GM21381 (cell line): ENCODE results near the gene CLTC.
"Not testable (repeated sequence)": the region's sequence is repeated elsewhere in the genome, so short reads cannot be mapped to it uniquely, and the experiment has no call there.

ENCODE experiments used
- ATAC-seq: cut with Tn5 transposase; IDR thresholded peaks from one replicate; pipeline ENCODE4 v1.9.1; 2021; ENCODE audit warnings: mild to moderate bottlenecking, moderate library complexity; ENCODE audit not compliant: unreplicated experiment

CLTC gene

DNA sequence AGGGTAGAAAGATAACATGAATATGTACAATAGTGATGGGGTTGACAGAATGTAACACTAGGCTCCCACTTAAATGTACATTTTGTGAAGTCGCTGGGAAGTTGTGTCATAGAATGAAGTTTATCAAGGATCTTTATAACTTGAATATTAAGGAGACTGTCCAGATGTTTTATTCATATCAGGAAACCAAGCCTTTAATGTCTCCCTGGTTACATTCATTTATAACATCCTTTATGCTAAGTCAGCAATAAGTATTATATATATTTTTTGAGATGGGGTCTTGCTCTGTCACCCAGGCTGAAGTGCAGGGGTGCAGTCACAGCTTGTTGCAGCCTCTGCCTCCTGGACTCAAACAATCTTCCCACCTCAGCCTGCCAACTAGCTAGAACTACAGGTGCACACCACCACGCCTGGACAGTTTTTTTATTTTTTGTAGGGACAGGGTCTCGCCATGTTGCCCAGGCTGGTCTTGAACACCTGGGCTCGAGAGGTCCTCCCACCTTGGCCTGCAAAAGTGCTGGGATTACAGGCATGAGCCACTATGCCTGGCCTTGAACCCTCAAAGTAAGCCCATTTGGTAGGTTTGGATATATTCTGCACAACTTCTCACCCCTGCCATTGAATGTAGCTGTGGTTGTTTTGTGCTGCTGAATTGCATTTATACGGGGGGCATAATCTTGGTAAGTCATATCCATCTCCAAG lies 14.1 kb downstream of the CLTC start:
- ATAC-seq, result no peak

DNA sequence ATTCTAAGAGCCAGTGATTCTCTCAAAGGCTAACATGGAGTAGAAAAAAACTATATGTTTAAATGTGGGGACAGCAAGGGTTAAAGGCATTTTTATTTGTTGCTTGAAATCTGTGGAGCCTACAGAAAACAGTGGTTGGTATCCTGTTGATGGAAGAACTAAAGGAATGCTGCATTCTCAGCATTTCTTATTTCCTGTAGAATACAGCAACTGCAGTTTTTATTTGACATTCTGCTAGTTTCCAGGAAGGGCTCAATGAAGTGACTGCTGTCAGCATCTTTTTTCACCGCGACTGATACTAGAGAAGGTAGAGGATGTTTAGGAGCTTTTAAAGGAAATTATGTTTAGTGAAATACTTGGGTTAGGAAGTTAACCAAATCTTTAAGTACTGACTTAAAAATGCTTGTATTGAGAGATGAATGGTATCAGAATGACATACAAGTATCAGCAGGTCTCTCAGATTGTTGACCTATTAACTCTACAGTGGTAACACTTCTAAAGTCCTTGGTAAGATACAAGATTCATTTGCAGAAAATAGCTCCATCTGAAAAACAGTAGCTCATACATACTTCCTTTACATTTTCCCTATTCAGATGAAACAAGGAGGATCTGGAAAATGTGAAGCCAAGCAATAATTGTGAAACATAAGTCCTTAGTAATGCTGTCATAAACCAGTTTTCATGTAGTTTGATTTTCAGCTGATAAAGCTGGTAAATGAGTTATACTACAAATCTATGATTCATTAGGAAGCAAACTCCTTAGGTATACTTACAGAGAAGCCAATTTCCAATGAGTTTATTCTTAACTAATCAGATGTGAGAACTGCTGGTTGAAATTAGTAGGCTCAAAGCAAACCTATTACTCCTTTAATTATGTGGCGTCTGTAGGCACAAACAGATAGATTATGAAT lies 15.2 kb downstream of the CLTC start:
- no peak for ATAC-seq

DNA sequence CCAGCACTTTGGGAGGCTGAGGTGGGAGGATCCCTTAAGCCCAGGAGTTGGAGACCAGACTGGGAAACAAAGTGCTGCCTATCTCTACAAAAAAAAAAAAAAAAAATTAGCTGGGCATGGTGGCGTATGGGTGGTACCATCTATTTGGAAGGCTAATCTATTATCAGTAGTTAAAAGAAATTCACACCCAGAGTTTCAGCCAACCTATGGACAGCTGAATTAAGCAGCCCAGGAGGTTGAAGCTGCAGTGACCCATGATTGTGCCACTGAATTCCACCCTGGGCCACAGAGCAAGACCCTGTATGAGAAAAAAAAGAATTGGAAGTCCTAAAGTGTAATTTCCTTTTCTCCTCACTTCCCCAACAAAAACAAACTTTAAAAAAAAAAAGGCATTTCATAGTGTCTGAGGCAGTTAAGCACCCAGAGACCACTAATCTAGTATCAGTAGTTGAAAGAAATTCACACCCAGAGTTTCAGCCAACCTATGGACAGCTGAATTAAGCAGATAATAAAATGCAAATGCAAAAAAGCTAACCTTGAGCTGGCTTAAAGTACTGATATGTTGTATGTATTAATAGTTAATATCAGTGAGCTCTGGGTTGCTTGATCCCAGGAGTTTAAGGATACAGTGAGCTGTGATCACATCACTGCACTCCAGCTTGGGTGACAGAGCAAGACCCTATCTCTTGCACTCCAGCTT lies 18.1 kb downstream of the CLTC start:
- ATAC-seq, result no peak

DNA sequence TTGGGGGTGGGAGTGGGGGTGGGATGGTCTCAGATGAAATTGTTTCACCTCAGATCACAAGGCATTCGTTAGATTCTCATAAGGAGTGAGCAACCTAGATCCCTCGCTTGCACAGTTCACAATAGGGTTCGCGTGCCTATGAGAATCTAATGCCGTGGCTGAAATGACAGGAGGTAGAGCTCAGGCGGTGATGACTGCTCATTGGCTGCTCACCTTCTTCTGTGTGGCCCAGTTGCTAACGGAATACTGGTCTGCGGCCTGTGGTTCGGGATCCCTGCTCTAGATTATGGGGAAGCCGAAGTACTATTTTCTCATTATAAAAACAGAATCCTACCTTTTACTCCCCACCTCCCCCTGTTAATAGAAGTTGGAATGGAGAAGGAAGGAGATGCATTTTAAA lies 18.9 kb downstream of the CLTC start:
- ATAC-seq, result no peak

DNA sequence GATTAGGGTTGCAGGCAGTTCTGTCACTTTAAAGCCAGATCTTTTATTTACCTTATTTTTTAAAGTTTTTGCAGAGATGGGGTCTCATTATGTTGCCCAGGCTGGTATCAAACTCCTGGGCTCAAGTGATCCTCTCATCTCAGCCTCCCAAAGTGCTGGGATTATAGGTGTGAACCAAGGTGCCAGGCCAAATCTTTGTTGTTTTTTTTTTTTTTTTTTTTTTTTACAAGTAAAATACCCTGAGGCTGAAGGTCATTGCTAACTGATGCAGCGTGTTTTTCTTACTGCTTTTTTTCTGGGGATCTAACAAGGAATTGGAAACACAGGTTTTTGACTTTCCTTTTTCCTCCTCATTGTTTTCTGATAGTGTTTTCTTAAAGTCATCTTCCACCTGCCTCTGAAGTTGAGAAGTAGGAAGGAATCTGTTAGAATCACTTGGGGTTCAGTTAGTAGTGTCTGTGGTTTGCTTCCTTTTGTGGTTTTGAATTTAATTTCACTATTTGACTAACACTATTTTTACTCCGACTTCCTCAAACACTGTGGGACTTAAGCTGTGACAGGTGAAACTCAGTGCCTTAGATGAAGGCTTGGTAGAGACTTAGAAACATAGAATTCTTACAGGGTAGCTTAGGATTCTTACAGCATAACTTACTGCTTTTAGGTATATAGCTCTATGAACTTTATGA lies 22.2 kb downstream of the CLTC start:
- peak; percentile 81 for ATAC-seq

DNA sequence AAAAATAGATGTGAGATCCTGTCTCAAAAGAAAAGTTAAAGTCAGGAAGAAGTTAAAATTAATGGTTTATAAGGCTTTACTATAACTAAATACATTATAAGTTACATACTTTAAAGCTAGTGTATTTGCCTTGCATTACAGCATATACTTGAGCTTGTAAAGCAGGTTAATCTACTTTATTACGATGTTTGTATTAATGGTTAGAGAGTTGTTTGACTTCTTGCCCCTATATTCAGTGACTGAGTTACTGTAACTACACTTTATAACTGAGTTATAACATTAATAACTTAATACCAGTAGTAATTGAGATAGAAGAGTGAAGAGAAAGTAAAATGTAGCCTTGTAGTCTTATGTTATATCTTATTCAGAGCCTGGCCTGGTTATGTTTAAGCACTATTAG lies 22.9 kb downstream of the CLTC start:
- no peak for ATAC-seq

DNA sequence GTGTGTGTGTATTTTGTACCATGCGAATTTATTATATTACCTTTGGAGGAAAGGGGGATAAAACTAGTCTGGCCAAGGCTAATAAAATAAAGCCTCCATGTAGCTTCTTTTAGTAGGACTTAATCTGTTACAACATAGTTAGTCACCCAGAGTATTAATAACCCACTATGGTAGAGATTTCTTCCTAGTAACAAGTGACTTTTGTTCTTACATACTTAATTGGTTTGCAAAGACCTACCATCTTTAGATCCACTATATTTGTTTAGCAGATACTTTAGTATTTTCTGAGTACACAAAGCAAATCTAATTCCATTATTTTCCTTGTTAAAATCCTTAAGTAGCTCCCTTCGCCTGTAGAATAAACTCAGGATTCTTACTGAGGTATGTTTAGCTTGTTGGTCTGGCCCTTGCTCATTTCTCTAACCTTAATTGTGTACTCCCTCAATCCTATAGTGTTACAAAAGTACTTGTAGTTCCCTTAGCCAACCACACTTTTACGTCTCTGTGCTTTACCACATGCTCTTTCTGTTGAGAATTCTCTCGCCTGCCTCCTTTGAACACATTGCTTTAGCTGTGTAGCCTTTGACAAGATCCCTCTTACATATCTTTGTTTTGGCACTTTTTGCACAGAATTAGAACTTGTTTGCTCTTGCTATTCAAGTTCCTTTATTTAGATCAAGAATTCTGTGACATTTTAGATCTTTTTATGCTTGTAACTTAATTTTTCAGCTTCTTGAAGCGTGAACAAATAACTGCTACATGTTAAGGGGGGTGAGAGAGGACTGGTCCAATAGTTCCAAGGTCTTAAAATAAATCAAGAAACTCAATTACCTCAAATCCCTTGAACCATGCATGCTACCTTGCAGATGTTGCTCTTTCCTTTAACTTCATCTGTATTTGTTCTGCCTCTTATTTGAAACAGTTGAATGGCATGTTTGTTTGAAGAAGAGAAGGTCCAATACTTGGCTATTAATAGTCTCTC lies 23.8 kb downstream of the CLTC start:
- ATAC-seq, result no peak

DNA sequence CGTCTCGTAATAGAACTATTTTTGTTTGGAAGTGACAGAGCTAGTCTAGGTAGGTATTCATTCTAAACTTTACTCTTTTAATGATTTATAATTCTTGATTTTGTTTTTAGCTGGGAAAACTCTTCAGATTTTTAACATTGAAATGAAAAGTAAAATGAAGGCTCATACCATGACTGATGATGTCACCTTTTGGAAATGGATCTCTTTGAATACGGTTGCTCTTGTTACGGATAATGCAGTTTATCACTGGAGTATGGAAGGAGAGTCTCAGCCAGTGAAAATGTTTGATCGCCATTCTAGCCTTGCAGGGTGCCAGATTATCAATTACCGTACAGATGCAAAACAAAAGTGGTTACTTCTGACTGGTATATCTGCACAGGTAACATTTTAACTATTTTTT lies 27.6 kb downstream of the CLTC start:
- ATAC-seq, result no peak

DNA sequence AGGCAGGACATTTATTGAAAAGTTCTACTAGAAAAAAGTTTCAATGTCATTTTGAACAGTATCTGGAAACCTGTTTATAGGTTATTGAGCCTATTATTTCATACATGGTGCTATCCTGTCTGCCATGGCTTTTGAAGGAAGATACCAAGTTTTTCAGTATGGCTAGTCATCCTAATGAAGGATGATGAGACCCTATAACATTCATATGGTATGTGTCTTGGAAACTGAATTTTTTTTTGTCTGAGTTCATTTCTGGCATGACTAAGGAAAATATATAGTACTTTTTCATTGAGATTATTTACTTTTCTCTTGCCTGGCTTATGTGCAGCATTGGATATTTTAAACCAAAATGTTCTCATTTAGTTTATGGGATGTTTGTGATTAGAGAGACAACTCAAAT lies 30.2 kb downstream of the CLTC start:
- ATAC-seq, result no peak

DNA sequence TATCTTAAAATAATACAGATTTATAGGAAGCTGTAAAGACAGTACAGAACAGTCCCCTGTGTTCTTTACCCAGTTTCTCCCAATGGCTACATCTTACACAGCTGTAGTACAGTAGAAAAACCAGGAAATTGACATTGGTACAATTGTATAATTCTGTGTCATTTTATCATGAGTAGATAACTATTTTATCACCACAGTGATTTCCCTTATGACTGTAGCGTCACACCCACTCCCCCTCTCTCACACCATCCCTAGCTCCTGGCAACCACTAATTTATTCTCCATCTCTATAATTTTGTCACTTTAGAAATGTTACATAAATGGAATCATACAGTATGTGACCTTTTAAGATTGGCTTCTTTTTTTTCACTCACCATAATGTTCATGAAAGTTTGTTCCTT lies 30.9 kb downstream of the CLTC start:
- no peak for ATAC-seq

DNA sequence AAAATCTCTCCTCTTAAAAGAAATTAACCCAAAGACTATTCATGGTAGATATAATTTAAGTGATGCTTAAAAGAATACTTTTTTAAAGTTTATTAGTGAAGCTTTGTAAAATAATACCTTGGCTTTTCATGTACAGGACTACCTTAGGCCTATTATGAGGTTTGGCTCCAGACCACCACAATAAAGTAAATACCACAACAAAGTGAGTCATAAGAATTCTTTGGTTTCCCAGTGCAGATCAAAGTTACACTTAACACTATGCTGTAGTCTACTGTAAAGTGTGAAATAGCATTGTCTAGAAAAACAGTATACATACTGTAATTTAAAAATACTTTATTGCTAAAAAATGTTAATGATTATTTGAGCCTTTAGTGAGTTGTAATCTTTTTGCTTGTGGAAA lies 31.7 kb downstream of the CLTC start:
- ATAC-seq, result no peak

DNA sequence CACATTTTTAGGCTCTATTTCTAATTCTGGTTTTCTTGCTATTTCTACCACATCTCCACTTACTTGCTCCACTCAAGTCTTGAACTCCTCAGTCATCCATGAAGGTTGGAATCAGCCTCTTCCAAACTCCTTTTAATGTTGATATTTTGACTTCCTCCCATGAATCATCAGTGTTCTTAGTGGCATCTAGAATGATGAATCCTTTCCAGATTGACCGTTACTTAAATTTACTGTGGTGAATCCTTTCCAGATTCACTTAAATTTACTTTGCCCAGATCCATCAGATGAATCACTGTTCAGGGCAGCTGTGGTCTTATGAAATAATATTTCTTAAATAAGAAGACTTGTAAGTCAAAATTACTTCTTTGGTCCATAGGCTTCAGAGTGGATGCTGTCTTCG lies 32.4 kb downstream of the CLTC start:
- no peak for ATAC-seq

DNA sequence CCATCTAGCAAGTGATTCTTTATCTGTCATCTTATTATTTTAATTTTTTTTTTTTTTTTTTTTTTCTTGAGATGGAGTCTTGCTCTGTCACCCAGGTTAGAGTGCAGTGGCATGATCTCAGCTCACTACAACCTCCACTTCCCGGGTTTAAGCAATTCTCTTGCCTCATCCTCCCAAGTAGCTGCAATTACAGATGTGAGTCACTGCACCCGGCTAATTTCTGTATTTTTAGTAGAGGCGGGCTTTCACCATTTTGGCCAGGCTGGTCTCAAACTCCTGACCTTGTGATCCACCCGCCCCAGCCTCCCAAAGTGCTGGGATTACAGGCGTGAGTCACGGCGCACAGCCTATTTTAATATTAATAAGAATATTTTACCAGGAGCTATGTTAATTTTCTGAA lies 36.9 kb downstream of the CLTC start:
- not testable (repeated sequence) for ATAC-seq

DNA sequence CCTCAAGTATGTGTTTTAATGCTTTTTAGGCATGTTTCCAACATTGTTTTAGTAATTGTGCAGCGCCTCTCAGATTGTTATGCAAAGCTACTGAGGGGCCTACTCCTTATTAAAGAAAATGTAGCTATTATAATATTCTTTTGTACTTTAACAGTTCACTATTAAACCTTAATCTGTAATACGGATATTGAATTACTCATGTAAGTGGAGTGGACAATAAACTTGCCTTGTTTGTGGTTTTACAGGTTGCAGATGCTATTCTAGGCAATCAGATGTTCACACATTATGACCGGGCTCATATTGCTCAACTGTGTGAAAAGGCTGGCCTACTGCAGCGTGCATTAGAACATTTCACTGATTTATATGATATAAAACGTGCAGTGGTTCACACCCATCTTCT lies 46.5 kb downstream of the CLTC start:
- ATAC-seq, result no peak

DNA sequence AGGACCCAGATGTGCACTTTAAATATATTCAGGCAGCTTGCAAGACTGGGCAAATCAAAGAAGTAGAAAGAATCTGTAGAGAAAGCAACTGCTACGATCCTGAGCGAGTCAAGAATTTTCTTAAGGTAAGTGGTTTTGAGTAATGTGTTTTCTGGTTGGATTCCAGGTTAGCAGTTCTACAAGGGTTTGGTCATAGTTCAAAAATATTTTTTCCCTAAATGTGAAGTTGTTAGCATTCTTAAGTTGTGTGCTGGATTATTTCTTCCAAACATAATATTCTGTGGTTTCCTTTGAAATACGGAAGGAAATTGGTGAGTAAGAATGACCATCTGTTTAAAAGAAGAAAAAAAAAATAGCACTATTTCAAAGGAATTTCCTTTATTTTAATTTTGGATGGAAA lies 49.1 kb downstream of the CLTC start:
- ATAC-seq, result no peak

DNA sequence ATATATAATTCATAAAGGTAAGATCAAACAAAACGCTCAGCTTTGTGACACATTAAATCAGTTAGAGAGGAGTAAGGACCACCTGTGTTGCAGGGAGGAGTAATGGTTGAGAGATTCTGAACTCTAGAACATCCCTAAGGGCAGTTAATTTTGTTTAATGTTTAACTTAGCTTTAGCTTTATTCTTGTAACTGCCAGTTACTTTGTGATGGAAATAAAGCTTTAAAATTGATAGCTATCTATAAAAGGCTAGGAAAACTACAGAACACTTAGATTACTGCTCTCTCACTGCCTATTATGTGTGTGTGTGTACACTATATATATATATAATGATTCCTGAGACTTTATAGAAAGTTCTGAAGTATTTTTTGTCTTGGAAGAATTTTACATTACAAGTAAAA lies 49.7 kb downstream of the CLTC start:
- no peak for ATAC-seq

DNA sequence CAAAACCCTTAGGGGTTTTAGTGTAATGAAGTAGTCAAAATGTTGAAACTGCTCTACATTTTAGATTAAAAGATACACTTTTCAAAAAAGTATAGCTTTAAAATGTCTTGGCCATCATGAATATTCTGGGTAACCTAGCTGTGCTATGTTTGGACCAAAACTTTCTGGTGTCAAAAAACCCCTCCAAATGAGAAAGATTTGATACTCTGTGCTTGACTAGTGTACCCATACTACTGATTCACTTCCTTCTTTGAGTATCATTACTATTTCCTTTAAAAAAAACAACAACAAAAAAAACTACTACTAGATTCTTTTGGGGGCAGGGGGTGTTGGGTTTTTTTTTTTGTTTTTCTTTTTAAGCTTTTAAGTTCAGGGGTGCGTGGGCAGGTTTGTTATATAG lies 50.2 kb downstream of the CLTC start:
- no peak for ATAC-seq

DNA sequence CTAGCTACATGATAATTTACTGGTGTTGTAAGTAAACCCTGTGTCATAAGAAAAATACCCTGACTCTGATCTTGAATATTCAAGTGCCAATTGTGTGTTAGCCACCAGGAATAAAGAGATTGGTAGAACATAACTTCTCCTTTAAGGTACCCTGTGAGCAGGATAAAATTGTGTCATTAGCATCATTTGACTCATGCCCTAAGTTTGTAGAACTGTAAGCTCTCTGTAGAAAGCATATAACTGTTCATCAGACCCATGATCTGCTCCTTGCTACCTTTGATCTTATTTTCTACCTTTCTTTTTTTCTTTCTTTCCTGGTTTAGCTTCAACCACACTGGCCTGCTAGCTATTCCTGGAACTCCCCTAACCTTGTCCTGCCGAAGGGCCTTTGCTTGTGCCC lies 51.7 kb downstream of the CLTC start:
- ATAC-seq, result no peak

DNA sequence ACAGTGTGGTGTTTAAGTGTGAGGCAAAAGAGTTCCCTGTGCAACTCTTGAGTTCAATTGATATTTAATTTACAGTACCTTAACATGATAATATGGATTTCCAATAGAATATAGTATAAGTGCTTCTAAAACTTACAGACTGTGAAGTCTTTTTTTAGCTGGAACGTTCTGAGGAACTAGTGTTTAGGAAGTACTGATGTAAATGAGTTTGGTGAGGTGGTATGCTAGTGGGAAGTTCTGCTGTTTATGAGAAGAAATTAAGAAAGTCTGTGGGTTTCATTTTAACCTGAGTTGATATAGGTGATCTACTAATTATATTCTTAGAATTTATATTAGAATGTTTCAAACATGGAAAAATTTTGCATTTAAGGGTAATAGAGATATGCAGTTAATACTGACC lies 55.5 kb downstream of the CLTC start:
- ATAC-seq, result no peak

DNA sequence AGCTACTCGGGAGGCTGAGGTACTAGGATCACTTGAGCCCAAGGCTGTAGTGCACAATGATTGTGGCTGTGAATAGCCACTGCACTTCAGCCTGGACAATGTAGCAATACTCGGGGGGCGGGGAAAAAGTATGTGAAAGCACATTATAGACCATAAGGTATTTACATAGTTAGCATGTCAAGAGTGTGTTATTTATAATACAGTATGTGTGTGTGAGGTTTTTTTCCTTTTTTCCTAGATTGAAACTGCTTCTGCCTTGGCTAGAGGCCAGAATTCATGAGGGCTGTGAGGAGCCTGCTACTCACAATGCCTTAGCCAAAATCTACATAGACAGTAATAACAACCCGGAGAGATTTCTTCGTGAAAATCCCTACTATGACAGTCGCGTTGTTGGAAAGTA lies 57.0 kb downstream of the CLTC start:
- ATAC-seq, result no peak
